ENCODE data around the gene ATXN2. TPM values are rescaled to one million over a fixed set of nuclear protein-coding genes. Genes with fewer than 3 reads are reported as not detected.

ATXN2 gene
- total RNA-seq, 4 donors from 2014 or later = 50.3 to 84.3 (median 64.3) TPM

GRCh38 chr12:111640506-111640905 lies 41.4 kb upstream of the ATXN2 start:
- Histone ChIP-seq H3K27ac (no peak overlapping the region), H3K27me3 (no peaks in the 10 kb centered on the region), H3K4me3 (no peak overlapping the region), H3K36me3 (peaks cover 0 to 41% (median 8%) of the 10 kb centered on the region in 3 donors), H3K4me1 (peaks cover 0 to 49% (median 13%) of the 10 kb centered on the region in 4 donors), H3K9me3 (no peaks in the 10 kb centered on the region)
- DNase-seq (ENCODE audit: low spot score in 2 of 2) = no peak
- no peak for TF ChIP-seq POLR2A (IDR thresholded peaks at IDR 0.05)
- no peak for TF ChIP-seq EP300 (IDR thresholded peaks at IDR 0.05)
- no peak for TF ChIP-seq CTCF (IDR thresholded peaks at IDR 0.05)
- 88 to 94% methylated on average over 5 of the region's 5 CpGs for WGBS, 2 donors

- no peak for TF ChIP-seq EP300 (IDR thresholded peaks at IDR 0.05)
- no peak for TF ChIP-seq POLR2A (IDR thresholded peaks at IDR 0.05)
- Histone ChIP-seq H3K4me1 (peaks cover 0 to 48% (median 13%) of the 10 kb centered on the region in 4 donors), H3K4me3 (no peak overlapping the region), H3K9me3 (no peaks in the 10 kb centered on the region), H3K27ac (no peak overlapping the region), H3K36me3 (peaks cover 0 to 21% (median 0%) of the 10 kb centered on the region in 3 donors), H3K27me3 (no peaks in the 10 kb centered on the region)
- WGBS, 2 donors = 33 to 42% methylated on average over 6 of the region's 6 CpGs
- DNase-seq (ENCODE audit: low spot score in 2 of 2) = no peak
These were observed 39.4 kb upstream of the ATXN2 start for GRCh38 chr12:111638556-111638955.

- peak; percentile 39 to 55 for DNase-seq (ENCODE audit: low spot score in 2 of 2)
- Histone ChIP-seq H3K4me1 (peaks cover 0 to 33% (median 11%) of the 10 kb centered on the region in 4 donors), H3K27me3 (no peaks in the 10 kb centered on the region), H3K27ac (peak overlapping the region; percentile 5 to 83 (median 65)), H3K36me3 (peaks cover 0 to 10% (median 0%) of the 10 kb centered on the region in 3 donors), H3K9me3 (no peaks in the 10 kb centered on the region), H3K4me3 (peak overlapping the region in 1 of 4 donors; percentile 21)
- WGBS, 2 donors = 10 to 13% methylated on average over 19 of the region's 19 CpGs
- TF ChIP-seq CTCF (IDR thresholded peaks at IDR 0.05) = no peak
- TF ChIP-seq POLR2A (IDR thresholded peaks at IDR 0.05) = no peak
- TF ChIP-seq EP300 (IDR thresholded peaks at IDR 0.05) = no peak
These were observed 37.3 kb upstream of the ATXN2 start for GRCh38 chr12:111636209-111636945.

GRCh38 chr12:111635524-111635923 lies 36.4 kb upstream of the ATXN2 start:
- Histone ChIP-seq H3K4me3 (no peak overlapping the region), H3K27ac (peak overlapping the region in 3 of 4 donors; percentile 52 to 83 (median 78)), H3K9me3 (no peaks in the 10 kb centered on the region), H3K27me3 (no peaks in the 10 kb centered on the region), H3K4me1 (peaks cover 0 to 33% (median 11%) of the 10 kb centered on the region in 4 donors), H3K36me3 (peaks cover 0 to 6% (median 0%) of the 10 kb centered on the region in 3 donors)
- no peak for TF ChIP-seq EP300 (IDR thresholded peaks at IDR 0.05)
- TF ChIP-seq CTCF (IDR thresholded peaks at IDR 0.05) = no peak
- TF ChIP-seq POLR2A (IDR thresholded peaks at IDR 0.05) = no peak
- DNase-seq (ENCODE audit: low spot score in 2 of 2) = no peak
- 59 to 70% methylated on average over 8 of the region's 8 CpGs for WGBS, 2 donors

- Histone ChIP-seq H3K4me1 (no peaks in the 10 kb centered on the region), H3K9me3 (no peaks in the 10 kb centered on the region), H3K36me3 (no peaks in the 10 kb centered on the region), H3K27ac (no peak overlapping the region), H3K4me3 (no peak overlapping the region), H3K27me3 (no peaks in the 10 kb centered on the region)
- 88 to 96% methylated on average over 7 of the region's 7 CpGs for WGBS, 2 donors
- no peak for DNase-seq (ENCODE audit: low spot score in 2 of 2)
- TF ChIP-seq CTCF (IDR thresholded peaks at IDR 0.05) = no peak
- no peak for TF ChIP-seq POLR2A (IDR thresholded peaks at IDR 0.05)
- TF ChIP-seq EP300 (IDR thresholded peaks at IDR 0.05) = no peak
These were observed 29.6 kb upstream of the ATXN2 start for GRCh38 chr12:111628505-111629260.
